HG02623 (cell line): ENCODE measurements around the gene MOB2.
"Not testable (repeated sequence)": the region's sequence is repeated elsewhere in the genome, so short reads cannot be mapped to it uniquely, and the experiment has no call there.

ENCODE experiments used
- ATAC-seq: cut with Tn5 transposase; IDR thresholded peaks from one replicate; pipeline ENCODE4 v1.9.1; 2021; ENCODE audit warnings: moderate library complexity; ENCODE audit not compliant: unreplicated experiment

MOB2 gene

DNA sequence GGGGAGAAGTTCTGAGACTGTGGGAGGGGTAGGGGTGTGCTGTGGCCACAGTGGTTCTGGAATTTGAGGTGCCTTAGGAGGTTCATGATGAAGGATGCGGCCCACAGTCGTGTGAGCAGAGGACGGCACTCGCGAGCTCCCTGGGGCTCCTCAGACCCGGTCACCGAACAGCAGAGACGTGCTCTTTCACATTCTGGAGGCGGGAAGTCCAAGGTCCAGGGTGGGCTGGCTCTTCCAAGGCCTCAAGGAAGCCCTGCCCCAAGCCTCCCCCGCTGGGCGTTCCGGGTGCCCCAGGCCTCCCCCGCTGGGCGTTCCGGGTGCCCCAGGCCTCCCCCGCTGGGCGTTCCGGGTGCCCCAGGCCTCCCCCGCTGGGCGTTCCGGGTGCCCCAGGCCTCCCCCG is 63.2 kb downstream of the MOB2 start:
- not testable (repeated sequence) for ATAC-seq

DNA sequence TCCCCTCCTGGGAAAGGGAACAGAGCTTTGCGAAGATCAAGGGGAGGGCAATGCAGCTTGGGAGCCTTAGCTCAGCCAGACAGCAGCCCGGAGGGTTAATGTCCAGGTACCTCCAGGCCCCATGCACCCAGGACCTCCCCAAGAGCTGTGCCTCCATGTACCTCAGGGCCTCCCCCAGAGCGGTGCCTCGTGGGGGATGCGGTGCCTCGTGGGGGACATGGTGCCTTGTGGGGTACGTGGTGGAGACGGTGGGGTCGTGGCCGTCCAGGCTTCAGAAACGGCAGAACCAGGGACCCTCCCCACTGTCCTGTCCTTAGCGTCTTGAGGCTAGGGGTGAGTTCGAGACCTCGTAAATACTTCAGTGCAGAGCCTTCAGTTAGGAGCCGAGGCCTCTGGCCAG is 63.6 kb downstream of the MOB2 start:
- no peak for ATAC-seq

DNA sequence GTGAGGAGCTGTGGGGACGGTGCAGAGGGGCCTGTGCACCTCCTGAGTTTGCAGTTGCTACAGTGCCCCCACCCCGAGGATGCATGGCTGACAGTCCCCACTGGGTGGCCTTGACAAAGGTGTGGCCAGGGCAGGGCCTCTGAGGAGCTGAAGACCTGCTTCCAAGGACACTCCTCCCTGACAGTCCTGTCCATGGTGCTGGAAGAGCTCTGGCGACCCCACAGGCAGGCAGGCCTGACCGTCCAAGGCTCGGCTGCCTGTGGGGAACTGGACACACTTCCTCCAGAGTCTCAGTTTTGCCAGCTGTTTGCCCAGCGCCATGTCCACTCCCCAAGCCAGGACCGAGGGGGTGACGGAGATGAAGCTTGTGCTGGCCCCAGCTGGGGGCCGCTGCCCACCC is 64.1 kb downstream of the MOB2 start:
- no peak for ATAC-seq

DNA sequence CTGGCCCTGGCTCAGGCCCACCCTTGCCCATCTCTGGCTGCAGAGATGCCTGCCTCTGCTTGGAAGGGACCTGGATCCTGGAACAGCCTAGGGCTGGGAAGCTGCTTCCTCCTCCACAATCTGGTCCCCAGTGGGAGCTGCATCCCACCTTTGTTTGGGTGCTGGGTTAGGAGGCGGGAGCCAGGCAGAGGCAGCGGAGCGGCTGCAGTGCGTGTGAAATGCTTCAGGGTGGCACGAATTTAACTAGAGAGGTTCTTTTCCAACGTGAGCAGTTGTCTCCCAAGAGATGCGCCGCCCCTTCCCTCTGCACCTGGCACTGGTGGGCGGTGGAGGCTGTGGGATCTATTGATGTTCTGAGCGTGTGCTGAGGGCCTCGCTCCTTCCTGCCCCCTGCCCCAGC is 65.3 kb downstream of the MOB2 start:
- no peak for ATAC-seq

DNA sequence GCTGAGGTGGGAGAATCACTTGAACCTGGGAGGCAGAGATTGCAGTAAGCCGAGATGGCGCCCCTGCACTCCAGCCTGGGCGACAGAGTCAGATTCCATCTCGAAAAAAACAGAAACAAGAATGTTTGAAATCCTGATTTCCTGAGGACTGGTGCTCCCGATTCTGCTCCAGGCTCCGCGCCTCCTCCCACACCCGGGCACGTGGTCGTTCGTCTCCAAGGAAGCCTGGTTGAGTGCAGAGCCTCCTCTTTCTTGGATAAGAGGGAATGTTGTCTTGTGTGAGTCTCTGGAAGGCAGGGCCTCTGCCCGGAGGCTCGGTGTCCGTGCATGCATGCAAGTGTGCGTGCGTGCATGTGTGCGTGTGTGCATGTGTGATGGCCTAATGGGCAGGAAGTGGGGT is 66.8 kb downstream of the MOB2 start:
- ATAC-seq, result no peak
